WTC11 (cell line): Measurements from ENCODE around the gene RPUSD4. TPM values are rescaled to one million over a fixed set of nuclear protein-coding genes. Genes with fewer than 3 reads are reported as not detected.
A peak's percentile ranks its signal among the peaks of the same experiment; 100 is the strongest.

Experiments
- ATAC-seq: fragments of 200-7000 bp; cut with Tn5 transposase; 2 replicates; pipeline ENCODE4 v1.10.0; 2021; ENCODE audit warnings: mild to moderate bottlenecking, moderate library complexity
- CTCF ChIA-PET: fragments of 300-600 bp; sonication (Branson Sonifier 250); formaldehyde crosslinking; loops from one replicate; lab custom pipeline; 2021; ENCODE audit warnings: antibody characterized with exemption; lab: Charles Lee
- POLR2A ChIA-PET: fragments of 350-600 bp; sonication (Branson Sonifier 250); formaldehyde crosslinking; loops from one replicate; lab custom pipeline; 2021; ENCODE audit warnings: antibody characterized with exemption; lab: Charles Lee
- DNase-seq: peaks from one replicate; pipeline ENCODE4 v3.0.0; 2021; ENCODE audit warnings: low spot score
- H3K27ac Mint-ChIP-seq: 2 replicates; pipeline ENCODE4 v1.8.0; 2021; ENCODE audit warnings: mixed read lengths
- H3K27me3 Mint-ChIP-seq: 2 replicates; pipeline ENCODE4 v1.8.0; 2021; ENCODE audit warnings: low read depth, mild to moderate bottlenecking, moderate library complexity, mixed read lengths
- H3K36me3 Mint-ChIP-seq: 2 replicates; pipeline ENCODE4 v1.8.0; 2021; ENCODE audit warnings: mixed read lengths
- H3K4me1 Mint-ChIP-seq: 2 replicates; pipeline ENCODE4 v1.8.0; 2022; ENCODE audit warnings: mixed read lengths
- H3K4me3 Mint-ChIP-seq: 2 replicates; pipeline ENCODE4 v1.8.0; 2021; ENCODE audit warnings: mild to moderate bottlenecking, moderate library complexity, mixed read lengths
- H3K9me3 Mint-ChIP-seq: 2 replicates; pipeline ENCODE4 v1.8.0; 2021; ENCODE audit warnings: mixed read lengths
- EMX1 ChIP-seq: fragments of 250-450 bp; sonication (Bioruptor Pico); IDR thresholded peaks from 2 replicates; pipeline ENCODE4 v1.8.0; 2021; ENCODE audit warnings: mild to moderate bottlenecking
- ETV6 ChIP-seq: sonication (generic); formaldehyde crosslinking; IDR thresholded peaks from 2 replicates; pipeline ENCODE4 v1.8.1; 2022; ENCODE audit warnings: mild to moderate bottlenecking, missing genetic modification reagents
- FOXJ3 ChIP-seq: sonication (generic); formaldehyde crosslinking; IDR thresholded peaks from 2 replicates; pipeline ENCODE4 v1.9.0; 2021; ENCODE audit warnings: missing genetic modification reagents, mild to moderate bottlenecking, borderline replicate concordance
- FOXK1 ChIP-seq: sonication (generic); formaldehyde crosslinking; IDR thresholded peaks from 2 replicates; pipeline ENCODE4 v1.8.0; 2022; ENCODE audit warnings: mild to moderate bottlenecking, moderate library complexity, missing genetic modification reagents
- GABPB1 ChIP-seq: sonication (generic); formaldehyde crosslinking; IDR thresholded peaks from 2 replicates; pipeline ENCODE4 v1.8.1; 2023; ENCODE audit warnings: mild to moderate bottlenecking, missing genetic modification reagents
- GTF2I ChIP-seq: fragments of 250-450 bp; sonication (Bioruptor Pico); conservative IDR thresholded peaks from 2 replicates; pipeline ENCODE4 v1.4.0; 2021; ENCODE audit warnings: mild to moderate bottlenecking
- HMGA2 ChIP-seq: fragments of 250-450 bp; sonication (Bioruptor Pico); IDR thresholded peaks from 2 replicates; pipeline ENCODE4 v1.4.0; 2021; ENCODE audit warnings: mild to moderate bottlenecking, moderate library complexity
- IRF2 ChIP-seq: sonication (generic); formaldehyde crosslinking; IDR thresholded peaks from 2 replicates; pipeline ENCODE4 v1.8.0; 2022; ENCODE audit warnings: low read depth, missing genetic modification reagents, borderline replicate concordance
- MYBL2 ChIP-seq: sonication (generic); formaldehyde crosslinking; IDR thresholded peaks from 2 replicates; pipeline ENCODE4 v1.8.1; 2023; ENCODE audit warnings: mild to moderate bottlenecking, moderate library complexity, missing genetic modification reagents
- NFE2L1 ChIP-seq: sonication (generic); formaldehyde crosslinking; IDR thresholded peaks from 2 replicates; pipeline ENCODE4 v1.8.1; 2023; ENCODE audit warnings: missing genetic modification reagents
- NFYB ChIP-seq: sonication (generic); formaldehyde crosslinking; conservative IDR thresholded peaks from 2 replicates; pipeline ENCODE4 v1.8.0; 2022; ENCODE audit warnings: low read depth, missing genetic modification reagents
- NR2C2 ChIP-seq: sonication (generic); formaldehyde crosslinking; IDR thresholded peaks from 2 replicates; pipeline ENCODE4 v1.8.0; 2022; ENCODE audit warnings: mild to moderate bottlenecking, missing genetic modification reagents
- RORB ChIP-seq: fragments of 250-450 bp; sonication (Bioruptor Pico); IDR thresholded peaks from 2 replicates; pipeline ENCODE4 v1.9.0; 2021; ENCODE audit warnings: mild to moderate bottlenecking
- SOX15 ChIP-seq: fragments of 250-450 bp; sonication (Bioruptor Pico); IDR thresholded peaks from 2 replicates; pipeline ENCODE4 v1.9.0; 2021; ENCODE audit warnings: mild to moderate bottlenecking
- TP53 ChIP-seq: sonication (generic); formaldehyde crosslinking; IDR thresholded peaks from 2 replicates; pipeline ENCODE4 v1.8.1; 2023; ENCODE audit warnings: mild to moderate bottlenecking, missing genetic modification reagents
- ZNF232 ChIP-seq: sonication (generic); formaldehyde crosslinking; IDR thresholded peaks from 2 replicates; pipeline ENCODE4 v1.8.0; 2022; ENCODE audit warnings: mild to moderate bottlenecking, missing genetic modification reagents
- ZNF317 ChIP-seq: sonication (generic); formaldehyde crosslinking; IDR thresholded peaks from 2 replicates; pipeline ENCODE4 v1.8.1; 2023; ENCODE audit warnings: low read depth, mild to moderate bottlenecking, moderate library complexity, missing genetic modification reagents, borderline replicate concordance
- total RNA-seq: library from RNA; stranded (reverse); gene quantifications from 3 replicates; pipeline ENCODE4 v1.2.3, GENCODE V29; 2021
- TF ChIP-seq, protein P1 (sequence below): sonication (generic); formaldehyde crosslinking; IDR thresholded peaks from 2 replicates; pipeline ENCODE4 v1.8.0; 2022; ENCODE audit warnings: mild to moderate bottlenecking, missing genetic modification reagents
- TF ChIP-seq, protein P2 (sequence below): sonication (generic); formaldehyde crosslinking; IDR thresholded peaks from 2 replicates; pipeline ENCODE4 v1.8.1; 2022; ENCODE audit warnings: low read depth, missing genetic modification reagents, borderline replicate concordance
- TF ChIP-seq, protein P3 (sequence below): sonication (generic); formaldehyde crosslinking; IDR thresholded peaks from 2 replicates; pipeline ENCODE4 v1.8.1; 2022; ENCODE audit warnings: missing genetic modification reagents, borderline replicate concordance
- TF ChIP-seq, protein P4 (sequence below): sonication (generic); formaldehyde crosslinking; IDR thresholded peaks from 2 replicates; pipeline ENCODE4 v1.8.1; 2023; ENCODE audit warnings: mild to moderate bottlenecking, missing genetic modification reagents, moderate library complexity
- TF ChIP-seq, protein P5 (sequence below): sonication (generic); formaldehyde crosslinking; IDR thresholded peaks from 2 replicates; pipeline ENCODE4 v1.8.1; 2023; ENCODE audit warnings: mild to moderate bottlenecking, missing genetic modification reagents
- TF ChIP-seq, protein P6 (sequence below): sonication (generic); formaldehyde crosslinking; IDR thresholded peaks from 2 replicates; pipeline ENCODE4 v1.8.1; 2023; ENCODE audit warnings: mild to moderate bottlenecking, missing genetic modification reagents

The RPUSD4 gene
- total RNA-seq, 1 experiment from 2014 or later, result 46.6 TPM

DNA sequence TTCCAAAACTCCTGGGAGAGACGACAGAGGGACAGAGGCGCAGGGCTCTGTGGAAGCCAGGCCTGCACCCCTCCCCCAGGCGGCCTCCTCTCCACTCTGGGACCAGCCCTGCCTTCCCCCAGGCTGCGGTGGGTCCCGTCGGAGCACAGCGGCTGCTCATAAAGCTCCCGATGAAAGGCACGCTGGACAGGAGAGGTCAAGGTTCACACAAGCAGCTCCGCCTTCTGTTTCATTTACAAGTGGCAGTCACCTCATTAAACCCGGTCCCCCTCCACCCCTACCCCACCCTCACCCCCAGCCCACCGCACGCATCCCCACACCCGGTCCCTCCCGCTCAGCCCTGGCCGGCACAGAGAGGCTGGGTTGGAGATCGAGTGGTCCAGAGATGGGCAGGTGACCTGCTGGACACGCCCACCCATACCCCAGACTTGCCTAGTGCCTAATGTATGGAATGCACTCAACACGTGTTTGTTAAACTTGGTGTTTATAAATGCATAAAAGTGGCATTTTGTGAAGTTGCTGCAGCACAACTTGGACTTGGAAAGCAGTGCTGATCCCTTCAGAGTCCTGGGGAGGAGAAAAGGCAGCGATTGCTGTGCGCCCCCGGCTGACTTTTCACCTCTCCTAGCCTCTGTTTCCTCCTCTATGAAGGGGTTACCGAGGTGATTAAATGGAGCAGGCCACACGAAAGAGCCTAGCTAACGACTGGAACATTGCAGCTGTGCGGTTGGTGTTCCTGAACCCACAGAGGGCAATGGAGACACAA is 26.0 kb downstream of the RPUSD4 start:
- ChIA-PET POLR2A (no interaction called here), CTCF (interaction anchor here (1.3 to 3.2 kb wide), 4 partner anchors 25 to 267 kb away, joined by 4 to 8 read pairs (median 6); no protein-coding TSS in a partner anchor)
- H3K4me1 Mint-ChIP-seq, result peaks cover 6% of the 10 kb centered on the region
- DNase-seq (no peak), ATAC-seq (peak; percentile 10; the same call in 1 of the 2 replicates)
- no peak for TF ChIP-seq HMGA2 (CRISPR knock-in tag)
- TF ChIP-seq MYBL2 (CRISPR knock-in tag), result no peak
- TF ChIP-seq, protein P1, sequence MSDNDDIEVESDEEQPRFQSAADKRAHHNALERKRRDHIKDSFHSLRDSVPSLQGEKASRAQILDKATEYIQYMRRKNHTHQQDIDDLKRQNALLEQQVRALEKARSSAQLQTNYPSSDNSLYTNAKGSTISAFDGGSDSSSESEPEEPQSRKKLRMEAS (CRISPR knock-in tag), result no peak
- no peak for TF ChIP-seq GABPB1 (CRISPR knock-in tag)
- TF ChIP-seq ZNF317 (CRISPR knock-in tag), result no peak
- TF ChIP-seq, protein P2, sequence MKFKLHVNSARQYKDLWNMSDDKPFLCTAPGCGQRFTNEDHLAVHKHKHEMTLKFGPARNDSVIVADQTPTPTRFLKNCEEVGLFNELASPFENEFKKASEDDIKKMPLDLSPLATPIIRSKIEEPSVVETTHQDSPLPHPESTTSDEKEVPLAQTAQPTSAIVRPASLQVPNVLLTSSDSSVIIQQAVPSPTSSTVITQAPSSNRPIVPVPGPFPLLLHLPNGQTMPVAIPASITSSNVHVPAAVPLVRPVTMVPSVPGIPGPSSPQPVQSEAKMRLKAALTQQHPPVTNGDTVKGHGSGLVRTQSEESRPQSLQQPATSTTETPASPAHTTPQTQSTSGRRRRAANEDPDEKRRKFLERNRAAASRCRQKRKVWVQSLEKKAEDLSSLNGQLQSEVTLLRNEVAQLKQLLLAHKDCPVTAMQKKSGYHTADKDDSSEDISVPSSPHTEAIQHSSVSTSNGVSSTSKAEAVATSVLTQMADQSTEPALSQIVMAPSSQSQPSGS (CRISPR knock-in tag), result no peak
- no peak for TF ChIP-seq GTF2I
- no peak for TF ChIP-seq SOX15 (CRISPR knock-in tag)
- no peak for TF ChIP-seq RORB (CRISPR knock-in tag)
- TF ChIP-seq FOXK1, result no peak
- peaks cover 3% of the 10 kb centered on the region for H3K9me3 Mint-ChIP-seq
- H3K4me3 Mint-ChIP-seq, result no peak overlapping the region
- no peaks in the 10 kb centered on the region for H3K27me3 Mint-ChIP-seq
- no peaks in the 10 kb centered on the region for H3K36me3 Mint-ChIP-seq
- H3K27ac Mint-ChIP-seq, result no peak overlapping the region; the same call in 1 of the 2 replicates

DNA sequence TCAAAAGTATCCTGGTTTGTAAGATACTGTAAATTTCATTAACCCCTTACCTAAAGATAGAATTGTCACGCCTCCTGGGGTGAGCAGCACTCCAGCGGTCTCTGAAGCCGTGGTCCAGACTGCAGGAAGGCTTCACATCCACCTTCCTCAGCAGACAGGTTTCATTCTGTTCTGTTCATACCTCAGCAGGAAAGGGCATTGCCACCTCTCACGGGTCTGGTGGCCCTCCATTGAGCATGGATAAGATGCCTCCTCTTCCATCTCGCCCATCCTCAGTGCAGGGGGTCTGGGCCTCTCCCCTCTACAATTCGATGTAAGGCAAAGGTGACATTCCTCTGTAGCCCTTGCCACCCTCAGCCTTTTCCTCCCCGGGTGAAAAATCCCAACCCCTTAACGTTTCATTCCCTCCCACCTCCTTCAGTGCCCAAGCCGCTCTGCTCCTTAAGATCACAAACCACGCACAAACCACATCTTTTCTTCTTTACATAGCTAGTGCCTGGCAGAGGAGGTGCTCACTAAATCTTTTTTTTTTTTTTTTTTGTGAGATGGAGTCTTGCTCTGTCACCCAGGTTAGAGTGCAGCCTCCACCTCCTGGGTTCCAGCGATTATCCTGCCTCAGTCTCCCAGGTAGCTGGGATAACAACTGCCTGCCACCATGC is 28.5 kb downstream of the RPUSD4 start:
- no peak for TF ChIP-seq TP53
- TF ChIP-seq FOXJ3, result no peak
- TF ChIP-seq ETV6, result no peak
- TF ChIP-seq, protein P3, sequence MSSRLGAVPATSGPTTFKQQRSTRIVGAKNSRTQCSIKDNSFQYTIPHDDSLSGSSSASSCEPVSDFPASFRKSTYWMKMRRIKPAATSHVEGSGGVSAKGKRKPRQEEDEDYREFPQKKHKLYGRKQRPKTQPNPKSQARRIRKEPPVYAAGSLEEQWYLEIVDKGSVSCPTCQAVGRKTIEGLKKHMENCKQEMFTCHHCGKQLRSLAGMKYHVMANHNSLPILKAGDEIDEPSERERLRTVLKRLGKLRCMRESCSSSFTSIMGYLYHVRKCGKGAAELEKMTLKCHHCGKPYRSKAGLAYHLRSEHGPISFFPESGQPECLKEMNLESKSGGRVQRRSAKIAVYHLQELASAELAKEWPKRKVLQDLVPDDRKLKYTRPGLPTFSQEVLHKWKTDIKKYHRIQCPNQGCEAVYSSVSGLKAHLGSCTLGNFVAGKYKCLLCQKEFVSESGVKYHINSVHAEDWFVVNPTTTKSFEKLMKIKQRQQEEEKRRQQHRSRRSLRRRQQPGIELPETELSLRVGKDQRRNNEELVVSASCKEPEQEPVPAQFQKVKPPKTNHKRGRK, result no peak
- CTCF ChIA-PET, result interaction anchor here (0.6 kb wide), 1 partner anchor 173 kb away, joined by 3 read pairs; no protein-coding TSS in a partner anchor
- Mint-ChIP-seq H3K9me3 (peaks cover 7% of the 10 kb centered on the region), H3K4me1 (peaks cover 4% of the 10 kb centered on the region; the same call in 1 of the 2 replicates), H3K27ac (no peak overlapping the region; the same call in 1 of the 2 replicates), H3K4me3 (no peak overlapping the region), H3K27me3 (no peaks in the 10 kb centered on the region), H3K36me3 (peaks cover 3% of the 10 kb centered on the region; the same call in 1 of the 2 replicates)
- POLR2A ChIA-PET, result no interaction called here
- no peak for DNase-seq
- no peak for ATAC-seq

DNA sequence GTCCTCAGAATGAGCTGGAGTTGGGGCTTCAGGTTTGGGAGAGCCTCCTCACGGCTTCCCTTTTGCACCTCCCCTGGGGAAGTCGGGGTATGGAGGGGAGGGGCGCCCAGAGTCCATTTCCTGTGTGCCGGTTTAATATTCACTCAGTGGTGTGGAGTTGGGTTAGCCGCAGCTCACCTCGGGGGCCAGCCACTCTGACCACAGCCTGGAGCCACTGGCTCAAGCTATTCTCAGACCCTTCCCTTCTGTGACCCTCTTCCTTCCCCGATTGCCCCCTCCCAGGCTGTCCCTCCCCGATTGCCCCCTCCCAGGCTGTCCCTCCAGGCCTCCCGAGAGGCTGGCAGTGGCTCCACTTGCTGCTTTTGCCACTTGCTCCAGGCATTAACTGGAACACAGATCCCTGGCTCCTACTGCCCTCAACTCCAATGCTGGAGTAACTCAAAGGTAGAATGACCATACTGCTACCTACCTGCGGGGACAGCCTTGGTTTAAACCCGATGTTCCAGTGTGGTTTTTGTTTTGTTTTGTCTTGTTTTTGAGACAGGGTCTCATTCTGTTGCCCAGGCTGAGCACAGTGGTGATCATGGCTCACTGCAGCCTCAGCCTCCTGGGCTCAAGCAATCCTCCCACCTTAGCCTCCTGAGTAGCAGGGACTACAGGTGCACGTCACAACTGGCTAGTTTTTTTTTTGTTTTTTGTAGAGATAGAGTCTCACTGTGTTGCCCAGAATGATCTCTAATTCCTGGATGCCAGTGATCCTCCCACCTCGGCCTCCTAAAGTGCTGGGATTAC is 29.3 kb downstream of the RPUSD4 start:
- Mint-ChIP-seq H3K27ac (no peak overlapping the region), H3K4me1 (peaks cover 2% of the 10 kb centered on the region; the same call in 1 of the 2 replicates), H3K36me3 (peaks cover 3% of the 10 kb centered on the region; the same call in 1 of the 2 replicates), H3K9me3 (peaks cover 7% of the 10 kb centered on the region), H3K4me3 (no peak overlapping the region), H3K27me3 (no peaks in the 10 kb centered on the region)
- ATAC-seq (peak; percentile 27), DNase-seq (no peak)
- CTCF ChIA-PET, result interaction anchor here (0.7 to 1.4 kb wide), 4 partner anchors 11 to 239 kb away, joined by 3 to 4 read pairs (median 3); no protein-coding TSS in a partner anchor
- POLR2A ChIA-PET, result no interaction called here
- TF ChIP-seq, protein P4, sequence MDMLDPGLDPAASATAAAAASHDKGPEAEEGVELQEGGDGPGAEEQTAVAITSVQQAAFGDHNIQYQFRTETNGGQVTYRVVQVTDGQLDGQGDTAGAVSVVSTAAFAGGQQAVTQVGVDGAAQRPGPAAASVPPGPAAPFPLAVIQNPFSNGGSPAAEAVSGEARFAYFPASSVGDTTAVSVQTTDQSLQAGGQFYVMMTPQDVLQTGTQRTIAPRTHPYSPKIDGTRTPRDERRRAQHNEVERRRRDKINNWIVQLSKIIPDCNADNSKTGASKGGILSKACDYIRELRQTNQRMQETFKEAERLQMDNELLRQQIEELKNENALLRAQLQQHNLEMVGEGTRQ, result no peak
- TF ChIP-seq, protein P5, sequence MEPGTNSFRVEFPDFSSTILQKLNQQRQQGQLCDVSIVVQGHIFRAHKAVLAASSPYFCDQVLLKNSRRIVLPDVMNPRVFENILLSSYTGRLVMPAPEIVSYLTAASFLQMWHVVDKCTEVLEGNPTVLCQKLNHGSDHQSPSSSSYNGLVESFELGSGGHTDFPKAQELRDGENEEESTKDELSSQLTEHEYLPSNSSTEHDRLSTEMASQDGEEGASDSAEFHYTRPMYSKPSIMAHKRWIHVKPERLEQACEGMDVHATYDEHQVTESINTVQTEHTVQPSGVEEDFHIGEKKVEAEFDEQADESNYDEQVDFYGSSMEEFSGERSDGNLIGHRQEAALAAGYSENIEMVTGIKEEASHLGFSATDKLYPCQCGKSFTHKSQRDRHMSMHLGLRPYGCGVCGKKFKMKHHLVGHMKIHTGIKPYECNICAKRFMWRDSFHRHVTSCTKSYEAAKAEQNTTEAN, result no peak
- TF ChIP-seq ZNF232 (CRISPR knock-in tag), result no peak
- TF ChIP-seq, protein P6, sequence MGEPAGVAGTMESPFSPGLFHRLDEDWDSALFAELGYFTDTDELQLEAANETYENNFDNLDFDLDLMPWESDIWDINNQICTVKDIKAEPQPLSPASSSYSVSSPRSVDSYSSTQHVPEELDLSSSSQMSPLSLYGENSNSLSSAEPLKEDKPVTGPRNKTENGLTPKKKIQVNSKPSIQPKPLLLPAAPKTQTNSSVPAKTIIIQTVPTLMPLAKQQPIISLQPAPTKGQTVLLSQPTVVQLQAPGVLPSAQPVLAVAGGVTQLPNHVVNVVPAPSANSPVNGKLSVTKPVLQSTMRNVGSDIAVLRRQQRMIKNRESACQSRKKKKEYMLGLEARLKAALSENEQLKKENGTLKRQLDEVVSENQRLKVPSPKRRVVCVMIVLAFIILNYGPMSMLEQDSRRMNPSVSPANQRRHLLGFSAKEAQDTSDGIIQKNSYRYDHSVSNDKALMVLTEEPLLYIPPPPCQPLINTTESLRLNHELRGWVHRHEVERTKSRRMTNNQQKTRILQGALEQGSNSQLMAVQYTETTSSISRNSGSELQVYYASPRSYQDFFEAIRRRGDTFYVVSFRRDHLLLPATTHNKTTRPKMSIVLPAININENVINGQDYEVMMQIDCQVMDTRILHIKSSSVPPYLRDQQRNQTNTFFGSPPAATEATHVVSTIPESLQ (CRISPR knock-in tag), result no peak
- no peak for TF ChIP-seq IRF2 (CRISPR knock-in tag)
- no peak for TF ChIP-seq EMX1 (CRISPR knock-in tag)
- no peak for TF ChIP-seq NR2C2 (CRISPR knock-in tag)
- TF ChIP-seq NFYB (CRISPR knock-in tag), result no peak
- TF ChIP-seq FOXK1, result no peak
- no peak for TF ChIP-seq MYBL2 (CRISPR knock-in tag)
- no peak for TF ChIP-seq NFE2L1 (CRISPR knock-in tag)
